ENCODE results near the gene MAGEB5.
"Not testable (repeated sequence)": the region's sequence is repeated elsewhere in the genome, so short reads cannot be mapped to it uniquely, and the experiment has no call there.

The MAGEB5 gene

GRCh38 chrX:26215869-26216268 is at the start of gene MAGEB5:
MAGEB5 (plus strand) TSS chrX:26216169; CDS start chrX:26217302, 1,133 bp downstream.
- no peak for DNase-seq

GRCh38 chrX:26192204-26192603 is 23.8 kb upstream of the MAGEB5 start, which contains the start of gene MAGEB6:
MAGEB6 (plus strand) TSS chrX:26192440; CDS start chrX:26193847, 1,407 bp downstream.
- DNase-seq = no peak

GRCh38 chrX:26203561-26203960 is 12.4 kb upstream of the MAGEB5 start:
- DNase-seq = no peak

GRCh38 chrX:26204717-26205116 is 11.3 kb upstream of the MAGEB5 start:
- DNase-seq = not testable (repeated sequence)

- no peak for DNase-seq
Observed at GRCh38 chrX:26208012-26208411, 8.0 kb upstream of the MAGEB5 start.

- DNase-seq = no peak
Observed at GRCh38 chrX:26219351-26219750, 3.4 kb downstream of the MAGEB5 start.

- DNase-seq = no peak
Observed at GRCh38 chrX:26234177-26234576, 18.2 kb downstream of the MAGEB5 start.

GRCh38 chrX:26253526-26253925 is 37.6 kb downstream of the MAGEB5 start:
- no peak for DNase-seq

- no peak for DNase-seq
Observed at GRCh38 chrX:26254436-26254835, 38.5 kb downstream of the MAGEB5 start.

GRCh38 chrX:26262121-26262523 is 46.2 kb downstream of the MAGEB5 start:
- no peak for DNase-seq
